ENCODE data around the gene FRAS1.
"Not testable (repeated sequence)": the region's sequence is repeated elsewhere in the genome, so short reads cannot be mapped to it uniquely, and the experiment has no call there.

Gene FRAS1

DNA sequence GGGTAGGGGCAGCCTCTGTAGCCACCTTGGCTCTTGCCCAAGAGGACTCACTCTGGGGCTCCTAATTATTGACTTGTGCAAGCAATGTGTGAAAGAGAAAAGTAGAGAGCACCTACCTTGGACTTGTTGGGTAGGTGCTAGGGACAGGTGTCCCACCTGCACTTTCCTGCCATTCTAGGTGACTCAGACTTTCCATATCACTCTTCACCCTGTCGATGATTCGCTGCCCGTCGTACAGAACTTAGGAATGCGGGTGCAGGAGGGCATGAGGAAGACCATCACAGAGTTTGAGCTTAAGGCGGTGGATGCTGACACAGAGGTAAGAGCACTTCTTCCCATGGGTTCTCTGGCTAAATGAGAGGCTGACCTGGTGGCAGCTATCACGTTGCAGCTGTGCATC, 407.1 kb downstream of the FRAS1 start:
- no peak for DNase-seq

GRCh38 chr4:78467223-78467622, 410.1 kb downstream of the FRAS1 start:
- not testable (repeated sequence) for DNase-seq

- no peak for DNase-seq
Measured at GRCh38 chr4:78468272-78468671, 411.1 kb downstream of the FRAS1 start.

DNA sequence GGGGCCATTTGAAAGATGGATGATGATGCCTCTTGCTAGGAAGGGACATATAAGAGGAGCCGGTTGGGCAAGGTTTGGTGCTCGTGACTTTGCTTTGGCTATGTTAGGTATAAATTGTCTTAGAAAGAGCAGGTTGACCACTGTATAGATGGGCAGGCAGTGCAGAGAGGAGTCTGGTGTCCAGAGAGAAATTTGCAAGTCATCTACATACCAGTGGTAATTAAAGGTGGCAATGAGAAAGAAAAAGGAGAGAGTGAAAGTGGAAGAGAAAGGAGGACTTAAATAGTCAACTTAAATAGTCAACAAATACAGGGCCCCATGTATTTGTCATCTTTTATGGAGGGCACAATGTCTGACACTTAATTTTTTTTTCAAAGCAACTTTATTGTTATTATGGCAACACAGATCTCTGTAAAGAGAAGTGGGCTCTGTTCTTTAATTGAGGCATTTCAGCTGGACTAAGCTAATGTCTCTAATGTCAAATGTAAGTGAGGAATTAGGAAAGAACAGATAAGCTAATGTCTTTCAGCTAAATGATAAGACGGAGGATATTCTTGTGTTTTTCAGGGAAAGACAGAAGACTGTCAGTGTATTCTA, 419.1 kb downstream of the FRAS1 start:
- DNase-seq = no peak

DNA sequence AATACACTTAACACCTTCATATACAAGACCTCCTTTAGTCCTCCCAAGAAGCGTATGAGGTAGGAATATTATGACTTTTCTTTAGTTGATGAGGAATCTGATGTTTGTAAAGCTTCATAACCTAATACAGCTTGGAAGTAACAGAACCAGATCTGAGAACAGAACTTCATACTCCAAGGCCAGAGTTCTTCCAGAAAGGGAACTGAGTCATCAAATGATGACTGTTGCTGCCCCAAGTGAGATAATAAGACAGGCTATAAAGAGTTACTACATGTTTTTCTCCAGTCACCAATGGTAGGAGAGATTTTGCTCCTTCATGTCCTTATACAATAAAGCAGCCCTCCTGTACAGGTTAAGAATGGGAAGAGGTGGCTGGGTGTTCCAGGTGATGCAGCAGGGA, 420.2 kb downstream of the FRAS1 start:
- DNase-seq = no peak

- DNase-seq = no peak
Measured at GRCh38 chr4:78478523-78478922, 421.4 kb downstream of the FRAS1 start.

DNA sequence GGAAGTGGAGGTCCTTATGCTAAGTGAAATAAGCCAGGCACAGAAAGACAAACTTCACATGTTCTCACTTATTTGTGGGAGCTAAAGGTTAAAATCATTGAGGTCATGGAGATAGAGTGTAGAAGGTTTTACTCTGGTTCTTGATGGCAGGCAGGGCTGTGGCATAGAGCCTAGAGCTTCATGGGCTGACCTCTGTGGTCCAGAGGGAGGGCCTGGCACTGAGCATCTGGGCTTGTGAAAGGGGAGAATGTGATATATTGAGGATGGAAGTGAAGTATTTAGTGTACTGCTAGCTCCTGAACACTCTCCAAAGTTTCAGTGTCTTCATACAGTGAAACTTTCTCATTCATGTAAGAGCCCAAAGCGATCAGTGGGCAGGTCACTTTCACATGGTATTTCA, 423.2 kb downstream of the FRAS1 start:
- no peak for DNase-seq

GRCh38 chr4:78481180-78481579, 424.1 kb downstream of the FRAS1 start:
- no peak for DNase-seq

GRCh38 chr4:78482281-78482680, 425.2 kb downstream of the FRAS1 start:
- DNase-seq = no peak

DNA sequence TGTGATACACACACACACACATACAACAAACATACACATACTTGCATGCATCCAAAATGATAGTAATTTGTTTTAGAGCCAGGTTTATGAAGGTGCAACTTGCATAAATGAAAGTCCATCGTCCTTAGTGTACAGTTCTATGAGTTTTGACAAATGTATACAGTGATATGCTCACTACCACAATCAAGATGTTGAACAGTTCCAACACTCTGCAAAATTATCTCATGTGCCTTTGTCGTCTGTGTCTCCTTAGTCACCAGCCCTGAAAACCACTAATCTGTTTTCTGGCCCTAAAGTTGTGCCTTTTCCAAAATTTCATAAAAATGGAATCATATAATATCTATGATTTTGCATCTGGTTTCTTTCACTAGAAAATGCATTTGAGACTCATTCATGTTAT, 426.7 kb downstream of the FRAS1 start:
- no peak for DNase-seq

GRCh38 chr4:78484574-78484973, 427.5 kb downstream of the FRAS1 start:
- no peak for DNase-seq

DNA sequence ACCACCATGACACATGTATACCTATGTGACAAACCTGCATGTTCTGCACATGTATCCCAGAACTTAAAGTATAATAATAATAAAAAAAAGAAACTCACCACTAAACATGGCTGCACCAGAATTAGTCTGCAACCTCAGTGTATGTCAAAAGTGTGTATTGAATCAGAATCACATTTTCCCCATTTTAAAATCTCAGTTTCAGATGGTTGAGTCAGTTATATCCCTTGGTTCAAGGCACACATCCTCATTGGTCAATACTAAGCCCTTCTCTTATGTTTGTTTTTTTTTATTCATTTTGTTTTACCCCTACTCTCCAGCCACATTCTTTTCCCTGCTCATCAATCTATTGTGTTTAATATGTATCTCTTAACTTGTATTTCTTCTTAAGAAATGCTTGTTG, 436.6 kb downstream of the FRAS1 start:
- DNase-seq = no peak

DNA sequence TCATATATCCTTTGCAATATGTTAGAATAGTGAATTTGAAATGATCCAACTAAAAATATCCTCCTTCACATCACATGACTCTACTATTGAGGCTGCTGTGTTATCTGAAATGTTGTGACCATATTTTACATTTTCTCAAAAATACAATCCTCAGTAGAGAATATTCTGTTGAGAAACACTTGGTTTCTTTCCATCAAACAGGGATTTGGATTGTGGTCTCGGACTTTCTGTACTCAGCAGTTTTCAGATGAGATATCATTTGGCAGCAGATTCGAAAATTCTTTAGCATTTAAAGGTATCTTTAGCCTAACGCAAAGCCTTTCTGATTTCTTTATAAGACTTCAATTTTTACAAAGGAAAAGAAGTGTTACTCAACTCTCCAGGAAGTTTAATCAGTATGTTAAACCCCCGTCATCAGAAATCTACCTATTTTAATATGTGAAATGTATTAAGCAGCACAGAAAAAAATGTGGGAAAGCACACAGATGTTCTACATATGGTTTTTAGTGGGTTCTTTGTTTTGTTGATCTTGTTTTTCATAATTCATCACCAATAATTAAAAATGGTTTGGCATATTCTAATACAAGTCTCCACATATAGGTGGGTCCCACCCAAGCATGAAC, 439.0 kb downstream of the FRAS1 start:
- no peak for DNase-seq

DNA sequence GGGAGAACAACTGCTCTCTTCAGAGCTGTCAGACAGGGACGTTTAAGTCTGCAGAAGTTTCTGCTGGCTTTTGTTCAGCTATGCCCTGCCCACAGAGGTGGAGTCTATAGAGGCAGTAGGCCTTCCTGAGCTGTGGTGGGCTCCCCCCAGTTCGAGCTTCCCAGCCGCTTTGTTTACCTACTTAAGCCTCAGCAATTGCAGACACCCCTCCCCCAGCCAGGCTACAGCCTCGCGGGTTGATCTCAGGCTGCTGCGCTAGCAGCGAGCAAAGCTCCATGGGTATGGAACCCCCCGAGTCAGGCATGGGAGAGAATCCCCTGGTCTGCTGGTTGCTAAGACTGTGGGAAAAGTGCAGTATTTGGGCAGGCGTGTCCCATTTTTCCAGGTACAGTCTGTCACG, 449.1 kb downstream of the FRAS1 start:
- DNase-seq = not testable (repeated sequence)

- no peak for DNase-seq
Measured at GRCh38 chr4:78509043-78509442, 451.9 kb downstream of the FRAS1 start.

GRCh38 chr4:78510108-78510507, 453.0 kb downstream of the FRAS1 start:
- no peak for DNase-seq

- DNase-seq = no peak
Measured at GRCh38 chr4:78510681-78511080, 453.6 kb downstream of the FRAS1 start.

GRCh38 chr4:78512357-78512920, 455.3 kb downstream of the FRAS1 start:
- DNase-seq = no peak

DNA sequence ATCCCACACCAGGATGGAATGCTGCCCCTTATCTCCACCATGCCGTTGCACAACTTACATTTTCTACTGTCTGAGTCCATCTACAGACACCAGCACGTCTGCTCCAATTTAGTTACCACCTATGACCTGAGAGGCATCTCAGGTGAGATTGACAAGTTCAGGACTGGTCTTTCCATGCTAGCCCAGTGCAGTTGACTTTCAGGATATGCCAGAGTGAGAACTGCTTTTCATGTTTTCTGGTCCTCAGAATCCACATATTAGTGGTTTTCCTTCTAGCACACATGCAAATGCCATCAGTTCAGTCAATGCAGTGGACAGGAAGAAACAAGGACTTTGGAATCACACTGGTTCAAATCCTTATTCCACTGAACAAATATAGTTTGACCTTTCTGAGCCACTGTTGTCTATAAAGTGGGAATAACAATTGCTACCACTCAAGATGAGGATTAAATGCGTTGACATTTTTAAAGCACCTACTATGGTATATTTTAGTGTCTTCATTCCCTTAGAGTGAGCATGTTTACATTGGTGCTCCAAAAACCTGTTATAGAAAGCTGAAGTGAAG, 456.4 kb downstream of the FRAS1 start:
- DNase-seq = no peak

DNA sequence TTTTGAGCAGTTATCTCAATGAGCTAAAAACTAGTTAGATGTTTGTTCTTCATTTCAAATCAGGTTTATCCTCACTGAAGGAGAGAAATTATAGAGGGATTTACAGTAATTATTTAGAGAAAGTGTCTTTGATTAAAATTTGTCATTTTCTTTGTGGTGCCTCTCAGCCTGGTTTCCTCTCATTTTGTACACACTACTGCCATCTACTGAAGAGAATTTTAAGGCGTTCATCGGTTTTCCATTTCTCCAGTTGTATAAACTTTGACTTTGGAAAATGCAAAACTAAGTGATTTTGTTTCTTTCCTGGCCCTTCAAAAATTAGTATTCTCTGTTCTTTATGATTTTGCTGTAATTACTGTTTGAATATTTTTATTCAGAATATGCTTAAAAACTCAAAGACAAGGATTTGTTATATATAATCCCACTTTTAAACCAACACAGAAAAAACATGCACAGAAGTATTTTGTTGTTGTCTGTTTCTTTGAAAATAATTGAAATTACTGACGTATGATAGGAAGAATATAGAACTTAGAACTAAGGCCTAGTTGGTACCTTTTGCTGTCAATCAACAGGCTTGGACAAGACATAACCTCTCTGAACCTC, 460.0 kb downstream of the FRAS1 start:
- no peak for DNase-seq

DNA sequence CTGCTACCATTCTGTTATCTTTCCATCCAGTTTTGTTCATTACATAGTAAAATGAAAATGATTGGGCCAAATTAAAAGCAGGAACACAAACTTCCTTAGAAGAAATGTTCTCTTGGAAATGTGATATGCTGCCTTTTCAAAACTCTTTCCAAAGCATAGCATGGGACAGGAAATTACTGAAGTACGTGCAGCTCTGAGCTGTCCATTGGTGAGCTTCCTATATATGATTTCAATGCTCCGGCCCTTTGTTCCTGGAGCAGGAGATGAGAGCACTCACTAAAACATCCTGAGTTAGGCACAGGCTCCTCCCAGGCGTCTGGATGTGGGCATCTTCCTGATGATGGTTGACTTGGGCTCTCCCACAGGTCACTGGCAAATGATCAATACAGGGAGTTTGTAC, 461.4 kb downstream of the FRAS1 start:
- no peak for DNase-seq

- DNase-seq = no peak
Measured at GRCh38 chr4:78519962-78520361, 462.8 kb downstream of the FRAS1 start.

GRCh38 chr4:78520808-78521226, 463.7 kb downstream of the FRAS1 start:
- DNase-seq = no peak

GRCh38 chr4:78524009-78524408, 466.9 kb downstream of the FRAS1 start:
- DNase-seq = no peak

All from activated T-cell treated with anti-CD3 and anti-CD28 coated beads, Interleukin-2, amount 50 U/mL, for 48 hours (primary cell).